Limb (tissue), 2 donors: ENCODE results near the gene TMC4.
"Not testable (repeated sequence)": the region's sequence is repeated elsewhere in the genome, so short reads cannot be mapped to it uniquely, and the experiment has no call there.

Experiments used
- DNase-seq, 2 donors: peaks; one replicate each; pipeline ENCODE4 v3.0.0-alpha.2; 2016; ENCODE audit errors: extremely low spot score in 2 of 2

TMC4 gene

GRCh38 chr19:54172471-54173358, at the start of gene TMC4:
TMC4 (minus strand) TSS chr19:54173160; CDS start chr19:54173117, 43 bp downstream.
- DNase-seq, result peak in 1 of 2 donors; percentile 35

GRCh38 chr19:54221947-54222346, 49.0 kb upstream of the TMC4 start:
- DNase-seq, result not testable (repeated sequence)

DNA sequence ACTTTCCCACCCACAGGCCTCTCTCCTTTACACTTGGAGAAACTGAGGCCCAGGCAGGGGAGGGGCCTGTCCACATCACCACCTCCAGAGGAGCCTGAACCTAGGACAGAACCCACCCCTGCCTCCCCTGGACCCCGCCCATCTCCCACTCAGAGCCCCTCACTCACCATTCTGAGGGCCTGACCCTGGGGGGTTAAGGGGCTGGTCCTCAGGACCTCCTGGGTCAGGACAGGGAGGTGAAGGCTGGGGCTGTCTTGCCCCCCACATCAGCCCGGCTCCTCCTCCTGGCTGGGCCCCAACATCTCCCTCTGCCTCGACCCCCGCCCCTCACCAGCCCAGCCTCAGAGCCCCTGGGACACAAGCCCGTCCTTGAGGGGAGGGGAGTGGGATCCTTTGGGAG, 46.7 kb upstream of the TMC4 start:
- DNase-seq, result not testable (repeated sequence)

DNA sequence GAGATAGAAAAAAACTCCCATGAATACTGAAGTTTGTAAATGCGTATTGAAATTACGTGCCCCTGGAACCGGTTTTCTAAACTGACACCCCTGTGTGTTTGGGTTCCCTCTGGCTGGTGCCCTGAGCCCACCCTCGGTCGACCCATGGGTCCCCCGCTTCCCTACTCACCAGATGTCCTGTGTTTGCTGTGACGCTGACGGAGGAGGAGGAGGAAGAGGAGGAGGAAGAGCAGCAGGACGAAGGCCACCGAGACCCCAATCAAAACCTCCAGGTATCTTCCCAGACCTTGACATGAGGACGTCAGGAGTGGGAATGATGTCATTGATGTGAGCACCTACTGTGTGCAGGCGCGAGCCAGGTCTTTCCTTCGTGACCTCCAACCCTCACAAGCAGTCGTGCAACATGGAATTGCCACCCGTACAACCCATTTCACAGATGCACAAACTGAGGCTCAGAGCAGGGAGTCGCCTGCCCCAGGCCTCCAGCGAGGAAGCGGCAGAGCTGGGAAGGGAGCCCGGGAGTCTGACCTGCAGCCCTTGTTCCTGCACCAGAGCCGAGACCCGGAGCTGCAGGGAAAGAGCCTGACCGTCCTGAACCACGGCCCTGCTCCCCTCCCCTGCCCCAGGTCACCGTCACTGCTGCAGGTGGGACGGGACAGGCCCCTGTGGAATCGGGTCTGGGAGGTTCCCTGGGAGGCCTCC, 46.2 kb upstream of the TMC4 start:
- no peak for DNase-seq

DNA sequence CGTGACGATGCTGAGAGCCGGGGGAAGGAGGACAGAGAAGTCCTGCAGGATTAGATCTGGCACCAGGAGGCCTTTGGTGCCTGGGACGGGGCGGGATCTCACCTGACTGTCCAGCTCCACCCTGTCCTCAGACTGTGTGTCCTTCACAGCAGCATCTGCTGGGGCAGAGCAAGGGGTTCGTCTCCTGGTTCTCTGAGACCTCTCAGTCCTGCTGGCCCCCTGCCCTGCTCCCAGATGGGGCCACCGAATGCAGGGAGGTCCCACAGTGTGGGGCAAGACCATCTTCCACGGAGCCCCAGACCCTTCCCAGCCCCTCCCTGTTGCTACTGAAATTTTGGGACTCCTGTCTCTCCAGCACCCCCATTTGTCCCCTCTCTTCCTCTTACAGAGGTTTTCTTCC, 45.3 kb upstream of the TMC4 start:
- DNase-seq, result no peak

- not testable (repeated sequence) for DNase-seq
Measured at GRCh38 chr19:54217517-54218247, 44.7 kb upstream of the TMC4 start.

DNA sequence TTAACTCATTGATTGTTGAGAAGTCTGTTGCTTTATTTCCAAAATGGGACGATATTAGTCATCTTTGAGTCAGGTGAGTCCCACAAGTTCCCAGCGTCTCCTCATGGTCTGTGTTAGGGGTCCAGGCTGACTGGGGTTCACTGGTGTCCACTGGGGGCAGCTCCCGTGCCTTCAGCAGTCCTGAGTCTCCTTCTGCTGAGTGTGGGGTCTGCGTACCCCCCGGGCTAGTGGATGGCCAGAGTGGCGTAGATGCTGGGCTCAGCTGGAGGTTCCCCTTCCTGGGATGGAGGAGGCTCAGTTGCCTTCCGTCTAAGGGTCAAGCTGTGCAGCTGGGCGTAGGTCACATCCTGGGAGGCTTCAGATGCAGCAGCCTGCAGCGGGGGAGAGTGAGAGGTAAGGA, 43.9 kb upstream of the TMC4 start:
- no peak for DNase-seq

- not testable (repeated sequence) for DNase-seq
Measured at GRCh38 chr19:54214734-54215133, 41.8 kb upstream of the TMC4 start.

GRCh38 chr19:54214217-54214616, 41.3 kb upstream of the TMC4 start:
- not testable (repeated sequence) for DNase-seq

- no peak for DNase-seq
Measured at GRCh38 chr19:54211235-54211634, 38.3 kb upstream of the TMC4 start.

- DNase-seq, result peak; percentile 34 to 77
Measured at GRCh38 chr19:54209811-54210494, 37.0 kb upstream of the TMC4 start.

DNA sequence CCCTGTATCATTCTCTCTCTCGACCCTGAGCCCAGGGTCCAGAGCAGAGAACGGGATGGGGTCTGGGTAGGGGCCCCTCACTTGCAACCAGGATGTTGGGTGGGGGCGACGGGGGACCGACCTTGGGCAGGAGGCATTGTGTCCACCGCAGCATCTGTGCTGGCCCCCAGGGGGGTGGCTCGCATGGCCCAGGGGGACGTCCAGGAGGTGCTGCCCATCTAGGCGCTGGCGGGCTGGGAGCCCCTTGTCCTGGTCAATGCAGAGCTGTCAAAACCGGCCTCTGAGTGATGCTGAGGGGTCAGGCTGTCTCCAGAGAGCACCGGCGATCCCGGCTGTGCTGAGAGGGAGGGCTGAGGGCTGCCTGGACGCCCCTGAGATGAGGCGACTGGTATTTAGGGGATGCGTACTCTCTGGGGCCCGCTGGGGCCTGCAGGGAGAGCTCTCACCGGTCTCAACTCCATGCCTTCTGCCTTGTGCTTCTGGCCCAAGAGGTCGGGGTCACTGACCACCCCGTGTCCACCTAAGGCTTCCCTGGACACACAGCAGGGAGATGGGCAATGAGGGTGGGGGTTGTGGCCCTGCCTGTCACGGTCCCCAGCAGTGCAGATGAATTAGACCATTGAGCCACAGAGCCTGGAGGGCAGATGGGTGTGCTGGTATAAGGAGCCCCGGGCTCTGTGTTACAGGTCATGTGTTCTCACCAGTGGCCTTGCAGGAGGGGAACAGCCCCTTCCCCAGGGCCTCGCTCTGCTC, 36.3 kb upstream of the TMC4 start:
- no peak for DNase-seq

GRCh38 chr19:54208784-54209057, 35.8 kb upstream of the TMC4 start:
- DNase-seq, result no peak

DNA sequence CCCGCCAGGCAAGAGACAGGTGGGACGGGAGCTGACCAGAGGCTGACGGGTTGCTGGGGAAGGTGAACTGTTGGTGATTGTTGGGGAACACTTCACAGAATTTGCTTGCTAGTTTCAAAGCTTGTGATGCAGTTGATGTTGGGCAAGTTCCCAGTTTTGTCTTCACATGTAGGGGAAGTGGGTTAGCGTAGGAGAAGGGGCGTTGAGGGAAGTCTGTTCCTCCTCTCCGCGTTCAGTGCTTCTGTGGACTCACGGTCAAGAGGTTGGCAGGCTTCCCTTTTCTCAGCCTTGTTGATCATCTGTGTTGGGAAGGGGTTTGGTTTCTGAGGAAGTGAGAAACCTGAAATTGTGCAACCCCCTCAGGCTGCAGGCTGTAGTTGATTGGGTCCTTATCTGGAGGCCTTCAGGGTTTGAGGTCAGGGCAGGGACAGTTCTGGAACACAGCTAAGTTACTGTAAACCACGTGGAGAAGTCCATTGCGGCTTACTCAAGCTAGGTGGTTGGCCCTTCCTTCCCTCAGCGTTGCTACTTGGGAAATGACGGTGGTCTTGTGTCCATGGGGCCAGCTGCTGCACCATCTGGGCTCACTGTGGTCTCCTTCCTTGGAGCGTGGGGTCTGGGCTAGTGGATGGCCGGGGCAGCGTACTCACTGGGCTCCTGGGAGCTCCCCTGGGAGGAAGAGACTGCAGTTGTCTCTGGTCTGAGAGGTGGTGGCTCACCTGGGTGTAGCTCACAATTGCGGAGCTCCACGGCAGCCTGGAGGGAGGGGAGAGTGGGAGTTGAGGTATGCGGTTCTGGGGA, 35.2 kb upstream of the TMC4 start:
- DNase-seq, result peak in 1 of 2 donors; percentile 22

- no peak for DNase-seq
Measured at GRCh38 chr19:54207676-54207982, 34.7 kb upstream of the TMC4 start.

DNA sequence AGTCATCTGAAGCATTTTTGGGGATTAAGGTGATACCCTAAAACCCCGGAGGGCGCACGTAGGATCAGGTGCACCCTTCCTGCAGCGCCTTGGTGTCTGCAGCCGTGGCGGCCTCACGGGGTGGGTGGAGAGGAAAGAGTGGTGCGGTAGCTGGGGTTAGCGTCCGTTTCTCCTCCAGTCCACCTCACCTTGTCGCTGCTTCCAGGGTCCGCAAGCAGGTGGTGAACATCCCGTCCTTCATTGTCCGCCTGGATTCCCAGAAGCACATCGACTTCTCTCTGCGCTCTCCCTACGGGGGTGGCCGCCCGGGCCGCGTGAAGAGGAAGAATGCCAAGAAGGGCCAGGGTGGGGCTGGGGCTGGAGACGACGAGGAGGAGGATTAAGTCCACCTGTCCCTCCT, 34.2 kb upstream of the TMC4 start:
- DNase-seq, result not testable (repeated sequence)

DNA sequence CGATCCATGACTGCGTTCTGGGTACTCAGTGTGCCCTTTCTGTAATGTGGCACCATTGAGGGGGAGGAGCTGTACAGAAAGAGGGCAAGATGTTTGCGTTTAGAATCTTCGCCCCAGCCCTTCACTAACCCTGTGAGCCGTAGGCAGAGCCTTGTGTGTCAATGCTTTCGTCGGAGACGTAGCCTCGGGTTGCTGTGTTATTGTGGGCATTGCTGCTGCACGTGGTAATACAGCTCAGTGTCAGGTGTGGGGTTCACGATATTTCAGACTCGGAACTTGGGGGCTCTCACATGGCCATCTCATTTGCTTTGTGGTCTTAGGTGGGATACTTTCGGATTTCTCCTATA, 33.8 kb upstream of the TMC4 start:
- DNase-seq, result no peak

GRCh38 chr19:54206030-54206830, 33.3 kb upstream of the TMC4 start:
- DNase-seq, result no peak

- no peak for DNase-seq
Measured at GRCh38 chr19:54204767-54205468, 32.0 kb upstream of the TMC4 start.
